ENCODE measurements around the gene FBXO21.

GRCh38 chr12:117189725-117190209 is 503 bp downstream of the FBXO21 start:
- TF ChIP-seq POLR2A (IDR thresholded peaks at IDR 0.05) = no peak
- TF ChIP-seq CTCF (IDR thresholded peaks at IDR 0.05) = no peak
- TF ChIP-seq EP300 (IDR thresholded peaks at IDR 0.05) = no peak
